Measurements from ENCODE around the gene CYGB.
"Not testable (repeated sequence)": the region's sequence is repeated elsewhere in the genome, so short reads cannot be mapped to it uniquely, and the experiment has no call there.

CYGB gene

DNA sequence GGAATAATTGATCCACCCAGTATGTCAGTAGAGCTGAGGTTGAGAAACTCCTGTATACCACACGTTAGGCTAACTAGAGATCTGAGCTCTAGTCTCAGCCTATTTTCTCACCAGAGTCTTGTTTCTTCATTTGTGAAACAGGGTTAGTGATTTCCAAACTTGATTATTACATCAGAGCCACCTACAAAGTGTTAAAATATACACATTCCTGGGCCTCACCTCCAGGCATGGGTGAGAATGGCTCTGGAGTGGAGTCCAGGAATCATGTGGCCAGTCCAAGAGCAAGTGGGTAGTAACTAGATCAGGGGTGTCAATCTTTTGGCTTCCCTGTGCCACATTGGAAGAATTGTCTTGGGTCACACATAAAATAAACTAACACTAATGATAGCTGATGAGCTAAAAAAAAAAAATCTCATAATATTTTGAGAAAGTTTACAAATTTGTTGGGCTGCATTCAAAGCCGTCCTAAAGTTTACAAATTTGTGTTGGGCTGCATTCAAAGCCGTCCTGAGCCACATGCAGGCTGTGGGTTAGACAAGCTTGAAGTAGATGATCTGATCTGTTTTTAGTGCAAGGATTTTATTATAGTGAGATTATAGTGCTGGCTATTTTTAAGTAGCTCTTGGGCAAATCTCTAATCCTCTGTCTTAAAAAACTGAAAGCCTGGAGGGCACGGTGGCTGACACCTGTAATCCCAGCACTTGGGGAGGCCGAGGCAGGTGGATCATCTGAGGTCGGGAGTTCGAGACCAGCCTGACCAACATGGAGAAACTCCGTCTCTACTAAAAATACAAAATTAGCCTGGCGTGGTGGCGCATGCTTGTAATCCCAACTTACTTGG lies 22.7 kb upstream of the CYGB start:
- Histone ChIP-seq H3K27ac (ENCODE audit: low read length) (no peak overlapping the region), H3K9ac (ENCODE audit: low read length in 2 of 2) (peak overlapping the region in 1 of 2 donors; percentile 21), H3K4me1 (ENCODE audit: control insufficient read depth, insufficient read depth, low read length) (peaks cover 27% of the 10 kb centered on the region), H3K9me3 (ENCODE audit: control insufficient read depth in 2 of 2, low read length in 2 of 2) (no peaks in the 10 kb centered on the region), H3K36me3 (ENCODE audit: control insufficient read depth in 2 of 2, insufficient read depth in 2 of 2, low read length in 2 of 2) (peaks cover 11% of the 10 kb centered on the region in 2 donors), H3K4me3 (ENCODE audit: low read length in 2 of 2) (no peak overlapping the region), H3K27me3 (ENCODE audit: control insufficient read depth in 1 of 2, insufficient read depth in 2 of 2, low read length in 2 of 2) (no peaks in the 10 kb centered on the region)

DNA sequence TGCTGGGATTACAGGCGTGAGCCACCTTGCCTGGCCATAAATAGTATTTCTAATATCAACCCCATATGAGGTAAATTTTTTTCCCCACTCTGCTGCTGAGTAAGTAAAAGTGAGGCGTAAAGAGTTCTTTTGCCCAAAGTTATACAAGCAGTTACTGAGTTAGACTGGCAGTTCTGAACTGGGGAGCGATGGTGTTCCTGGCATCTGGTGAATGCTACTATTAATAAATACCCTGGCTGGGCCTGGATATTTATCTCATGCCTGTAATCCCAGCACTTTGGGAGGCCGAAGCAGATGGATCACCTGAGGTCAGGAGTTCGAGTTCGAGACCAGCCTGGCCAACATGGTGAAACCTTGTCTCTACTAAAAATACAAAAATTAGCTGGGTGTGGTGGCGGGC lies 22.0 kb upstream of the CYGB start:
- H3K4me1 ChIP-seq (ENCODE audit: control insufficient read depth, insufficient read depth, low read length) = peaks cover 27% of the 10 kb centered on the region
- not testable (repeated sequence) for H3K27ac ChIP-seq (ENCODE audit: low read length); H3K36me3 ChIP-seq (ENCODE audit: control insufficient read depth in 2 of 2, insufficient read depth in 2 of 2, low read length in 2 of 2); H3K9ac ChIP-seq (ENCODE audit: low read length in 2 of 2); H3K27me3 ChIP-seq (ENCODE audit: control insufficient read depth in 1 of 2, insufficient read depth in 2 of 2, low read length in 2 of 2); H3K4me3 ChIP-seq (ENCODE audit: low read length in 2 of 2); H3K9me3 ChIP-seq (ENCODE audit: control insufficient read depth in 2 of 2, low read length in 2 of 2)

DNA sequence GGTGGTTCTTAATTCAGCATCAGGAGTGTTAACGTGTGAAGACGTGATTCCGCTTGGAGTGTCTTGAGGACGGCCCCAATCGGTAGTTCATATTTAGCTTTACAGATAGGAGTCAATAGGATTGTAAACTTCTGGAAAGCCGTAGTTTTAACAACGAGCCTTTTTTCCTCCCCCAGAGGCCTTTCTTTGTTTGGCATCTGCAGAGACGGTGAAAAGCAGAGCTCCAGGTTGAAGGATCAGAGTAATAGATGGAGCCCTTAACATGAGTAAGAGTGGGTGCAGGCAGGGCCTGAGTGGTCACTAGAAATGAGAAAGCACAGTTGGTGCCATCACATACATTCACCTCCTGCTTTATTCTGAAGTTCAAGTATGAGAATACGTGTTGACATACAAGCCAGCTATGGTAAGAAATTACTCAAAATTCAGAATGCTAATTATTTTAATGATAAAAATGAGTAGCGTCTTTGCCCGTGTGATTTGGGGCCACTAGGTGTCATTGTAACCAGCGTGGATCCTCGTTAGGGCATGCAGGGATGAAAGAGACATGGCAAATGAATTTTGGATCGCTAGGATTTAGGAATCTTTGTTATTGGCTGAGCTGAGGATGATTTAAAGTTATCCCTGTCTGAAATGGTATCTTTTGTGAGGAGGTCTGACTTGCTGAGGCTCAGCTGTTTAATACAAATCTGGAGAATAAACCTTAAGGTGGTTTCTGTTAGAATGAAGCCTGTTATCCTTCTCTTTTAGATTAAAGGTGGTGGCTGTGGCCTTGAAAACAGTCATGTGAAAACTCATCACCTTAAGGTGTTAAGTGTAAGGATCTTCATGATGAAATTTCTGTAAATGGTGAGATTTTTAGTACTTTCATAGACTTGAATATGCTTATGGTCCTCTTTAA lies 20.9 kb upstream of the CYGB start:
- no peaks in the 10 kb centered on the region for H3K27me3 ChIP-seq (ENCODE audit: control insufficient read depth in 1 of 2, insufficient read depth in 2 of 2, low read length in 2 of 2)
- peak overlapping the region; percentile 88 for H3K27ac ChIP-seq (ENCODE audit: low read length)
- H3K9ac ChIP-seq (ENCODE audit: low read length in 2 of 2) = peak overlapping the region; percentile 95 to 100
- peaks cover 4 to 8% of the 10 kb centered on the region in 2 donors for H3K36me3 ChIP-seq (ENCODE audit: control insufficient read depth in 2 of 2, insufficient read depth in 2 of 2, low read length in 2 of 2)
- peaks cover 27% of the 10 kb centered on the region for H3K4me1 ChIP-seq (ENCODE audit: control insufficient read depth, insufficient read depth, low read length)
- peak overlapping the region; percentile 93 to 100 for H3K4me3 ChIP-seq (ENCODE audit: low read length in 2 of 2)
- H3K9me3 ChIP-seq (ENCODE audit: control insufficient read depth in 2 of 2, low read length in 2 of 2) = no peaks in the 10 kb centered on the region

DNA sequence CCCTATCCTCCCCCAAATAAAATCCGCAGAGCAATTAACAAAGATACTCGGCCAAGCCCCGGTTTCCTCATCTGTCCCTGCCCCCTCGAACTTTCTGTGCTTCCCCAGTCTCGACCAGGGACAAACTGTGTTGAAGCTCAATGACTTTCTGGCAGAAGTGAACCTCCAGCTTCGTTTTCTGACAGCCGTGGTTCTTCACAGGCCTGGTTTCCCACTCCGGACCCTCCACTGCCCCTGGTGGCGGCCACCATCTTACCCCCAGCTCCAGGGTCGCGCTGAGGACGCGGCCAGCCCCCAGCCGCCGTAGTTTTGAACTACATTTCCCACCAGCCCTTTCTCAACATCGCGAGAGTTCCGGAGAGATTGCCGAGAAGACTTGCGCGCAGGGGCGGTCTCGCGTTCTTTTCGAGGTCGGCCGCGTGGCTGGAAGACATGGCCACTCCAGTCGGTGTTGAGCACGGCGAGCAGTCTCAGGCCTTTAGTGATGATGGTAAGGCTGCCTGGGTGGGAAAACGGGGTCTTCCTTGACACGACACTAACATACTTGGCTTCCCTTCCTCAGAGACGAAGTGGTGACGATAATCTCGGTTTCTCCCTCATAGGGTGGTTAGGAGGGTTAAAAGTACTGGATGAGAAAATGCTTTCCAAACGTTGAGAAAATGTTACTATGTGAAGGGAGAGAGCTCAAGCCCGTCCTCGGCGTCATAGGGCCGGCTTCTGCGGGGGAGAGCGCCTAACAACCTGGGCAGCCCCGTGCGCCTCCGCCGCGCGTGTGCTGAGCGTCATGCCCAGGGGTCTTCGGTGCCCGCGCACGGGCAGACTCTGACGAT lies 20.1 kb upstream of the CYGB start:
- Histone ChIP-seq H3K27ac (ENCODE audit: low read length) (peak overlapping the region; percentile 88), H3K4me1 (ENCODE audit: control insufficient read depth, insufficient read depth, low read length) (peaks cover 27% of the 10 kb centered on the region), H3K9ac (ENCODE audit: low read length in 2 of 2) (peak overlapping the region; percentile 95 to 100), H3K36me3 (ENCODE audit: control insufficient read depth in 2 of 2, insufficient read depth in 2 of 2, low read length in 2 of 2) (peaks cover 4 to 6% of the 10 kb centered on the region in 2 donors), H3K27me3 (ENCODE audit: control insufficient read depth in 1 of 2, insufficient read depth in 2 of 2, low read length in 2 of 2) (no peaks in the 10 kb centered on the region), H3K4me3 (ENCODE audit: low read length in 2 of 2) (peak overlapping the region; percentile 93 to 100), H3K9me3 (ENCODE audit: control insufficient read depth in 2 of 2, low read length in 2 of 2) (no peaks in the 10 kb centered on the region)

DNA sequence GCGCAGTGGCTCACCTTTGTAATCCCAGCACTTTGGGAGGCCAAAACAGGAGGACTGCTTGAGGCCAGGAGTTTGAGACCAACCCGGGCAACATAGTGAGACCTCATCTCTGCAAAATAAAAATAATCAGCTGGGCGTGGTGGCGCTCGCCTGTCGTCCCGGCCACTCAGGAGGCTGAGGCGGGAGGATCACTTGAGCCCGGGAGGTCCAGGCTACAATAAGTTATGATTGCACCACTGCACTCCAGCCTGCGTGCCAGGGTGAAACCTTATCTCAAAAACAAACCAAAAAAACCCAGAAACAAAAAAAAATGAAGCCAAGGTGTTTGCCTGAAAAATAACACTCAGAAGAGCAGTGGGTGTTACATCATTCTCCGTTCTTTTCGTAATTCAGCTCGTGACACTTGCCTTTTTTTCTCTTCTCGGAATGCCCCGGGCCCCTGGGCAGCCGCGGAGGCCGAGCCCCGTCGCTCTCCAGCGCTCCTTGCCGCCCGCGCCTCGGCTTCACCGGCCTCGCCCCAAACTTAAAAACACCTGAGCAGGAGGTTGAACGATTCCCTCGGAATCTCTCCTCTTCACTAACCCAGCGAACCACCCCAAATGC lies 19.4 kb upstream of the CYGB start:
- peak overlapping the region; percentile 95 to 100 for H3K9ac ChIP-seq (ENCODE audit: low read length in 2 of 2)
- no peaks in the 10 kb centered on the region for H3K27me3 ChIP-seq (ENCODE audit: control insufficient read depth in 1 of 2, insufficient read depth in 2 of 2, low read length in 2 of 2)
- peaks cover 25% of the 10 kb centered on the region for H3K4me1 ChIP-seq (ENCODE audit: control insufficient read depth, insufficient read depth, low read length)

DNA sequence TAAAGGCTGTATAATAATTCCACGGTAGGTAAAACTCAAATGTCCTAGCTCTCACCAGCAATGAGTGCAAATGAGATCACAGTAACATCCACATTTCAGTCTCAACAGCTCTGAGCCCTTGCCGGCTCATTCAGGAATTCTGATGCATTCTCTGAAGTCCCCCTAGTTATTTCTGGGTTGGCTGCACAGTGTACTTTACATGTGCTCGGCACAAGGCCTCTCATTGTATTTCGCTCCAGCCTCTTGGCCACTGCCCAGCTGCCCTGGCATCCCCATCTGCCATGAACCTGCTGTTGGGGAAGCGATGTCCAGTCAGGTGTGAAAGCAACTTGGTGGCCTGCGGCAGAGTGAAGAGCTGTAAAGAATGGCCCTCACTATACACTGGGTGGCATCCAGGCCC lies 16.6 kb upstream of the CYGB start:
- H3K4me3 ChIP-seq (ENCODE audit: low read length in 2 of 2) = no peak overlapping the region
- no peak overlapping the region for H3K9ac ChIP-seq (ENCODE audit: low read length in 2 of 2)
- no peaks in the 10 kb centered on the region for H3K36me3 ChIP-seq (ENCODE audit: control insufficient read depth in 2 of 2, insufficient read depth in 2 of 2, low read length in 2 of 2)
- H3K9me3 ChIP-seq (ENCODE audit: control insufficient read depth in 2 of 2, low read length in 2 of 2) = no peaks in the 10 kb centered on the region
- no peaks in the 10 kb centered on the region for H3K27me3 ChIP-seq (ENCODE audit: control insufficient read depth in 1 of 2, insufficient read depth in 2 of 2, low read length in 2 of 2)
- peaks cover 15% of the 10 kb centered on the region for H3K4me1 ChIP-seq (ENCODE audit: control insufficient read depth, insufficient read depth, low read length)
- no peak overlapping the region for H3K27ac ChIP-seq (ENCODE audit: low read length)

More for the DNA sequence above, 19.4 kb upstream of the CYGB start:
- Histone ChIP-seq H3K27ac (ENCODE audit: low read length) (peak overlapping the region; percentile 88), H3K4me3 (ENCODE audit: low read length in 2 of 2) (peak overlapping the region; percentile 93 to 100), H3K36me3 (ENCODE audit: control insufficient read depth in 2 of 2, insufficient read depth in 2 of 2, low read length in 2 of 2) (peaks cover 2 to 4% of the 10 kb centered on the region in 2 donors), H3K9me3 (ENCODE audit: control insufficient read depth in 2 of 2, low read length in 2 of 2) (no peaks in the 10 kb centered on the region)

DNA sequence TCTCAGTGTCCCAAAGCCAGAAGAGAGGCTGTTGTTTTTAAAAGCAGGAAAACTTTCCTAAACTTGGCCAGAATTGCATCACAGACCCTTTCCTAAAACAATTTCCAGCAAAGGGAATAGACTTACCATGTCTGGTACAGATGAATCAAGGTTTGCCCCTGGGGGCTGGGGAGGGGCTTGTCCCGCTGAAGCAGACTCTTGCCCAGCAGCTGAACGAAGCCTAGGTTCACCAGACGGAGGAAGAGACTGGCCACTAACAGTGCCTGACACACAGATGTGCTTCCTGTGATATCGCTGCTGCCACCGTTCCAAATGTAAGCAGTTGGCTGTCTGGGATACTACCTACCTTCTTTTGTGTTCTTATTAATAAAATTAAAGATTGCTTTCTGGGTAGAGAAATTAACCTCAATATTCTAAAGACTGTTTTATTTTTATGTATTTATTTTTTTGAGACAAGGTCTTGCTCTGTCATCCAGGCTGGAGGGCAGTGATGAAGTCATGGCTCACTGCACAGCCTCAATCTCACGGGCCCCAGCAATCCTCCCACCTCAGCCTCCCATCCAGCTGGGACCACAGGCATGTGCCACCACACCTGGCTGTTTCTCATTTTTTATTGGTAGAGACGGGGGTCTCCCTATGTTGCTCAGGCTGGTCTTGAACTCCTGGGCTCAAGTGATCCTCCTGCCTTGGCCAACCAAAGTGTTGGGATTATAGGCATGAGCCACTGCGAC lies 15.8 kb upstream of the CYGB start:
- no peaks in the 10 kb centered on the region for H3K27me3 ChIP-seq (ENCODE audit: control insufficient read depth in 1 of 2, insufficient read depth in 2 of 2, low read length in 2 of 2)
- H3K4me1 ChIP-seq (ENCODE audit: control insufficient read depth, insufficient read depth, low read length) = peaks cover 11% of the 10 kb centered on the region
- H3K9ac ChIP-seq (ENCODE audit: low read length in 2 of 2) = no peak overlapping the region
- H3K4me3 ChIP-seq (ENCODE audit: low read length in 2 of 2) = no peak overlapping the region
- no peaks in the 10 kb centered on the region for H3K9me3 ChIP-seq (ENCODE audit: control insufficient read depth in 2 of 2, low read length in 2 of 2)
- H3K27ac ChIP-seq (ENCODE audit: low read length) = no peak overlapping the region
- no peaks in the 10 kb centered on the region for H3K36me3 ChIP-seq (ENCODE audit: control insufficient read depth in 2 of 2, insufficient read depth in 2 of 2, low read length in 2 of 2)

DNA sequence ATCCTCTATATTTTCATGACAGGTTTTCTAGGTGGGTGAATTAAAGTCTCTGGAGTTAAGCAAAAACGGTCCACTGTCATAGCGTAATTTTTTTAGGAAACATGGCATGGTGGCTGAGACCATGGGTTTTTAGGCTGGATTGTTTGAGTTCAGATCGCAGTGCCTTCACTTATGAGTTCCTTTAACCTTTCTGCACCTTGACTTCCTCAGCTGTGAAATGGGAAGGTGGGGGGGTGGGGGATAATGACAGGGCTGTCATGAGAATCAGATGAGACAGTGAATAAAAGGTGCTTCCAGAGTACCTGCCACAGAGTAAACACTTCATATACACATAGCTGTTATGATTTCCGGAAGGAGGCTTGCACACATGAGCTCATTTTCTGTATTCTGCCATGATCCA lies 14.2 kb upstream of the CYGB start:
- no peak overlapping the region for H3K27ac ChIP-seq (ENCODE audit: low read length)
- H3K4me1 ChIP-seq (ENCODE audit: control insufficient read depth, insufficient read depth, low read length) = peaks cover 6% of the 10 kb centered on the region
- no peak overlapping the region for H3K9ac ChIP-seq (ENCODE audit: low read length in 2 of 2)

DNA sequence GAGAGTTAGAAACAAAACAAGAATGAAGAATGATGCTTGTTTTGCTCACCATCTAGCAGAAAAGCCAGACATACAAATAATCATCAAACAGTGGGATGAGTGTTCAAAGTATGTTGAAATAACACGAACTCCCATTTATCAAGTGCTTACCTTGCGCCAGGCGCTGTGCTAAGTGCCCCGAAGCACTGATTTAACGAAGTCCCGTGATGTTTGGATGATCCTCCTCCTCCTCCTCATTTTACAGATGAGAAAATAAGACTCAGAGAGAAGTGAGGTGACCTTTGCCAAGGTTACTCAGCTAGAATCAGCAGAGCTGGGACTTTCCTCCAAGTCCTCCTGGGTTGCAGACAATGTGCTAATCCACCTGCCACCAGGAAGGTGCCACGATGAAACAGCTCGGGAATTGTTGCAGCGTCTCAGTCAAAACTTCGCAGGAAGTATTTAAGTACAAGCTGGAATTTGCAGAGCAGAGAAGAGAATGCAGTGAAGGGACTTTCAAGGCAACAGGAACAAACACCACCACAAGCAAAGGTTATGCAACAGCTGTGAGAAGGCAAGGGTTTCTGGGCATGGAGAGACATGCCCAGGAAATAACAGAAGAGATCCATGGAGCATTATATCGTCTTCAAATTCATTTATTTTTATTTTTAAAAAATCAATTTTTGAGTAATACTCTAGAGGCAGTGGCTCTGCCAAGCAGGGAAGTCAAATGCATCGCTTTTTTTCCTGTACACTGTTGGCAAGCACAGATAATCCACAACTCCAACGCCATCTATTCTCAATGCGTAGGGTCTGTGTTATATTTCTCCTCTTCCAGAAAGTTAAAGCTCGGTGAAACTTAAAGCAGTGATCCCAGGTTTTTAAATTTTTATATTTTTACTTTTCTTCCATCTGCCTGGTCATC lies 13.5 kb upstream of the CYGB start:
- no peaks in the 10 kb centered on the region for H3K36me3 ChIP-seq (ENCODE audit: control insufficient read depth in 2 of 2, insufficient read depth in 2 of 2, low read length in 2 of 2)

More for the DNA sequence above, 14.2 kb upstream of the CYGB start:
- H3K4me3 ChIP-seq (ENCODE audit: low read length in 2 of 2) = no peak overlapping the region
- H3K27me3 ChIP-seq (ENCODE audit: control insufficient read depth in 1 of 2, insufficient read depth in 2 of 2, low read length in 2 of 2) = no peaks in the 10 kb centered on the region
- no peaks in the 10 kb centered on the region for H3K9me3 ChIP-seq (ENCODE audit: control insufficient read depth in 2 of 2, low read length in 2 of 2)
- no peaks in the 10 kb centered on the region for H3K36me3 ChIP-seq (ENCODE audit: control insufficient read depth in 2 of 2, insufficient read depth in 2 of 2, low read length in 2 of 2)

More for the DNA sequence above, 13.5 kb upstream of the CYGB start:
- no peak overlapping the region for H3K9ac ChIP-seq (ENCODE audit: low read length in 2 of 2)
- no peak overlapping the region for H3K4me3 ChIP-seq (ENCODE audit: low read length in 2 of 2)
- no peaks in the 10 kb centered on the region for H3K9me3 ChIP-seq (ENCODE audit: control insufficient read depth in 2 of 2, low read length in 2 of 2)
- peaks cover 11% of the 10 kb centered on the region for H3K4me1 ChIP-seq (ENCODE audit: control insufficient read depth, insufficient read depth, low read length)
- H3K27ac ChIP-seq (ENCODE audit: low read length) = no peak overlapping the region
- no peaks in the 10 kb centered on the region for H3K27me3 ChIP-seq (ENCODE audit: control insufficient read depth in 1 of 2, insufficient read depth in 2 of 2, low read length in 2 of 2)
